Smooth muscle cell of the coronary artery (primary cell): ENCODE measurements around the gene BTBD17. TPM values are rescaled to one million over a fixed set of nuclear protein-coding genes. Genes with fewer than 3 reads are reported as not detected.

Experiments used
- total RNA-seq: library from RNA; depleted of rRNA; stranded (reverse); fragments of >200 nt; gene quantifications from 2 replicates; pipeline ENCODE4 v1.2.3, GENCODE V29; 2014; ENCODE audit warnings: low replicate concordance

BTBD17 gene, protein sequence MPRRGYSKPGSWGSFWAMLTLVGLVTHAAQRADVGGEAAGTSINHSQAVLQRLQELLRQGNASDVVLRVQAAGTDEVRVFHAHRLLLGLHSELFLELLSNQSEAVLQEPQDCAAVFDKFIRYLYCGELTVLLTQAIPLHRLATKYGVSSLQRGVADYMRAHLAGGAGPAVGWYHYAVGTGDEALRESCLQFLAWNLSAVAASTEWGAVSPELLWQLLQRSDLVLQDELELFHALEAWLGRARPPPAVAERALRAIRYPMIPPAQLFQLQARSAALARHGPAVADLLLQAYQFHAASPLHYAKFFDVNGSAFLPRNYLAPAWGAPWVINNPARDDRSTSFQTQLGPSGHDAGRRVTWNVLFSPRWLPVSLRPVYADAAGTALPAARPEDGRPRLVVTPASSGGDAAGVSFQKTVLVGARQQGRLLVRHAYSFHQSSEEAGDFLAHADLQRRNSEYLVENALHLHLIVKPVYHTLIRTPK
- total RNA-seq: not detected in 2 replicates

DNA sequence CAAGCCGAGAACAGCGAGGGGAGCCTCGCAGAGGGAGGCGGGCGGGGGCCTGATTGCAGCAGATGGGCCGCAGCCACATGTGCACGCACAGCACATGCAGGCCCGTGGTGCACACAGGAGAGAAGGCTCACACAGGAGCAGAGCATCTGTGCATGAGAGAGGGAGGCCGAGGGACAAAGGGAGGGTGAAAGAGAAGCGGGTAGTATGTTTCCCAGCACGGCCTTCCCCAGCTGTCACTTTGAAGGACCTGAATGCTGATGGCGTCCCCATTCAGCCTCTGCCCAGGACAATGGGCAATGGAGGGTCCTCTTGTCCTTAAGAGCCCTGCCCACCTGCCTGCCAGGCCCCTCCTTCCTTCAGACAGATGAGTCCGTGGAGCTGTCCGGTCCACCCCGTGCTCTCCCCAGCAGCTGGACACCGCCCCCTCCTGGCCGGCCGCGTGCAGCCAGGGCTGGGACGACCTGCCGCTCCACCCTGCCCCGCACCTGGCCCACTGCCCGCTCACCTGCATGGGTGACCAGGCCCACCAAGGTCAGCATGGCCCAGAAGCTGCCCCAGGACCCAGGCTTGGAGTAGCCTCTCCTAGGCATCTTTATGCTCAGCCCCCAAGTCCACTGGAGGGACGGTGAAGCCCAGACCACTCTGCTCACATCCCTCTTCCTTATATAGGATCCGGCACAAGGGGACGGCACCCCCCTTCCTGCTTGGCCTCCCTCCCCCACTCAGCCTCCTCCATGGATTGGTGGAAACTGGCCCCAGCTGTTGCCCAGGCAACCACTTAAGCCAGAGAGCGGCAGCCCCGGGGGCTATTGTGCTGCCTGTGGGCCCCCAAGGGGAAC, at the start of gene BTBD17:
BTBD17 (minus strand) TSS at position 639 of the 839 bp plus-strand sequence; CDS start at position 590, 49 bp downstream.

GRCh38 chr17:74367206-74367605, 5.5 kb upstream of the BTBD17 start, which contains the start of gene GPR142:
Gene GPR142 (plus strand): TSS chr17:74367506. CDS start chr17:74369541, 2,035 bp downstream.

DNA sequence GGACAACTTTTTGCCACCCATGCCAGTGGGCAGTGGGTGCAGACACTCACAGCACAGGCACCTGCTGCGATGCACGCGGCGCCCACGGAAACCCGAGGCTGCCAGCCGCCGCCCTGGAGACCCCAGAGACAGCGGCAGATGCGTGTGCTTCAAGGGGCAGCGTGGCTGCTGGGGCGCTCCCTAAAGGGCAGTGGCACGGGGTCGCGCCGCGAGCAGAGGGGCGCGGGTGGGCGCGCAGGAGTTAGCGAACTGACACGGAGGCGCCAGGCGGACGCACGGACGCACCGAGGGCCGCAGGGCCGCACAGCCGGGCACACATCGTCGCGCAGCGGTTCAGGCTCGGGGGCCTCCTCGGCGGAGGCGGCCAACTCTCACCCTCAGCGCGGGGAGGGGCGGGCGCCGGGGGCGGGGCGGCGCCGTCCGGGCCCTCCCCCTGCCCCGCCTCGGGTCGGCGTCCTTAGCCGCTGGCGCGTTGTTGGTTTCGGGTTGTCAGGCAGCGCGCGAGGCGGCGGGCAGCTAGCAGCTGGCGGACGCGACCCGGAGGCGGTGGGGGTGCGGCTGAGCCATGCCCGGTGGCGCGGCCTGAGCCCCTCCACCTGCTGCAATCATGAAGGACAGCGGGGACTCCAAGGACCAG, 35.8 kb downstream of the BTBD17 start, which contains the start of gene KIF19:
KIF19 (plus strand) TSS at position 484 of the 637 bp plus-strand sequence; CDS start at position 608, 124 bp downstream.

Other genes starting within 250 kb of the BTBD17 start
- 3,835 and 4,379 TPM in 2 replicates for gene RPL38, start 158.2 kb downstream of the BTBD17 start, total RNA-seq
- gene TTYH2, start 148.3 kb downstream of the BTBD17 start, total RNA-seq: 1.7 and 6.3 TPM in 2 replicates
- gene DNAI2, start 87.6 kb downstream of the BTBD17 start, total RNA-seq: not detected in 2 replicates
- gene KIF19, start 35.6 kb downstream of the BTBD17 start, total RNA-seq: 1.1 TPM in 1 of 2 replicates, not detected in the other
- not detected in 2 replicates for gene GPR142, start 5.6 kb upstream of the BTBD17 start, total RNA-seq
- gene GPRC5C, start 70.2 kb upstream of the BTBD17 start, total RNA-seq: 9.4 and 9.7 TPM in 2 replicates
- not detected in 2 replicates for gene CD300A, start 104.8 kb upstream of the BTBD17 start, total RNA-seq
- not detected in 2 replicates for gene CD300LB, start 169.6 kb upstream of the BTBD17 start, total RNA-seq
- gene CD300C, start 184.2 kb upstream of the BTBD17 start, total RNA-seq: not detected in 2 replicates
- not detected in 2 replicates for gene CD300H, start 205.6 kb upstream of the BTBD17 start, total RNA-seq
- gene CD300LD, start 230.4 kb upstream of the BTBD17 start, total RNA-seq: not detected in 2 replicates